Right renal pelvis (tissue), 4 donors: ENCODE data around the gene ATOX1. TPM values are rescaled to one million over a fixed set of nuclear protein-coding genes. Genes with fewer than 3 reads are reported as not detected.
A peak's percentile ranks its signal among the peaks of the same experiment; 100 is the strongest.
"Not testable (repeated sequence)": the region's sequence is repeated elsewhere in the genome, so short reads cannot be mapped to it uniquely, and the experiment has no call there.

Experiments used
- DNase-seq, 4 donors: peaks; one replicate each; pipeline ENCODE4 v3.0.0-alpha.2; 2013; ENCODE audit warnings: low read depth in 4 of 4, low spot score in 3 of 4, missing footprints in 1 of 4
- polyA plus RNA-seq, 4 donors: library from polyadenylated mRNA; unstranded; fragments of 120-200 nt; gene quantifications; one replicate each; pipeline ENCODE4 v1.2.1, GENCODE V29; 2013; ENCODE audit not compliant: insufficient read length in 4 of 4

ATOX1 gene
- 100 to 1,000 TPM; 107 to 133 (median 111) TPM for polyA plus RNA-seq

GRCh38 chr5:151758430-151759241 is at the start of gene ATOX1:
Gene ATOX1, minus strand, starts transcription at chr5:151758631. Its CDS starts 80 bp downstream, at chr5:151758551.
- peak; percentile 82 to 87 (median 84) for DNase-seq

DNA sequence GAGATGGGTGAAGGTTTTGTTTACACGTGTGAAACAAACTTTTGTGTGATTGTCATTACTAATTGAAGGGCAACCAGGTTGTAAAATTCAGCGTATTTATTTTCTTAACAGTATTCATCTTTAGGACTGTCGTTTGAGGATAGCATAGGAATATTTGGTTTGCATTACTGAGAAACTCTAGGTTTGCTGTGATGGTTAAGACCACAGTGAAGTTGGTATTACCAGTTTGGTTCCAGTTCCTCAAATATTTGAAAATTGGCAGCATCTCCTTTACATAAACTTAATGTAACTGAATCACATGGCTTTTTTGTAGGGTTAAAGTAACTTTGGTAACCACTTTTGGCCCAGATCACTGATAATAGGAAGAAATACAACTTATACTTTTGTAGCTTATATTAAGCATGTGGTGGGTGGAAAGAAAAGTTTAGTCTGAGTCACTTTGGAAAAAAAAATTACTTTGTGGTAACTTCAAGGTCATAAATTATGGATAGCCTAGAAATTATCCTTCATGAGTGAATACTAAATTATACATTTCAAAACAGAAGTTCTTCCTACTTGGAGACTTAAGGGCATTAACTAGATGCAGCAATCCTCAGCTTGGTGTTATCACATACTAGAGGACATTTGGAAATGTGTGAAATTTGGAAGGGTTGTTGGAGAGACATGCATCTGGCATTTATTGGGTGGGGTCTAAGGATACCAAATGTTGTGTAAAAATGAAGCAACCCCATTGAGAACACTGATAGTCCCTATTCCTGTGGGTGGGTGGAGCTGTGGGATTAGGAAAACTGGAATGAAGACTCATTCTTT is 47.2 kb upstream of the ATOX1 start:
- no peak for DNase-seq

DNA sequence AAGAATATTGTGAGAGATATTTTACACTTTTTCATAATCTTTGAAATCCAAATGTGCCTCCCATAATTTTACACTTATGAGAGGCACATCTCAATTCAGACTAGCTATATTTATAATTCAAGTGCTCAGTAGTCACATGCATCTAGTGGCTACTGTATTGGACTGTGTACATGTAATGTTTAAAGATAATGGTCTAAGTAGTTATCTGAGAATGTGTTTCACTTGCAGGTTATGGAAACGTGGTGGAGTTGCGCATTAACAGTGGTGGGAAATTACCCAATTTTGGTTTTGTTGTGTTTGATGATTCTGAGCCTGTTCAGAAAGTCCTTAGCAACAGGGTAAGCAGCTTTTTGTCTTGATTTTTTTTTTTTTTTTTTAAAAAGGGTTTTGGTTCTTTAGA is 42.1 kb upstream of the ATOX1 start:
- DNase-seq = no peak

GRCh38 chr5:151799407-151799806 is 41.0 kb upstream of the ATOX1 start:
- no peak for DNase-seq

DNA sequence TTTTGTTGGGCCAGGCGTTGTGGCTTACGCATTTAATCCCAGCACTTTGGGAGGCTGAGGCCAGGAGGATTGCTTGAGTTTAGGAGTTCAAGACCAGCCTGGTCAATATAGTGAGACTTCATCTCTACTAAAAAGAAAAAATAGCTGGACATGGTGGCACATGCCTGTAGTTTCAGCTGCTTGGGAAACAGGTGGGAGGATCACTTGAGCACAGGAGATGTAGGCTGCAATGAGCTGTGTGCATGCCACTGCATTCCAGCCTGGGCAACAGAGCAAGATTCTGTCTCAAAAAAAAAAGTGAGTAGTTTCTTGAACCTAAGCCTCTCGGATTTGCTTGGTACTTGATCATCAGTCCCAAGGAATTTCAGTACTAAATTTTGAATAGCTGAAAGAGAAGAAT is 40.2 kb upstream of the ATOX1 start:
- DNase-seq = no peak

GRCh38 chr5:151795426-151795825 is 37.0 kb upstream of the ATOX1 start:
- DNase-seq = no peak

DNA sequence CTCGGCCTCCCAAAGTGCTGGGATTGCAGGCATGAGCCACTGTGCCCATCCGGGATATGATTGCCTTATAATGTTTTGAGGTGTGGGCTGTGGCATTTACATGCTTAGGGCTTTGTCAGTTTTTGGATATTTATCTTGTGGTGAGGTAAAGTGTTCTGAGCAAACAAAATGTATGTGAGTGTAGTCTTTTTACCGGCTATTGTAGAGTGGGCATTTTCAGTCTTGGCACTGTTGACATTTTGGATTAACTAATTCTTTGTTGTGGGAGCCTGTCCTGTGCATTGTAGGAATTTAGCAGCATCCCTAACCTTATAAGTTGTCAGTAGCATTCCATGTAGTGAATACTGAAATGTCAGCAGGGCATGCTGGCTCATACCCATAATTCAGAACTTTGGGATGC is 34.9 kb upstream of the ATOX1 start:
- no peak for DNase-seq

DNA sequence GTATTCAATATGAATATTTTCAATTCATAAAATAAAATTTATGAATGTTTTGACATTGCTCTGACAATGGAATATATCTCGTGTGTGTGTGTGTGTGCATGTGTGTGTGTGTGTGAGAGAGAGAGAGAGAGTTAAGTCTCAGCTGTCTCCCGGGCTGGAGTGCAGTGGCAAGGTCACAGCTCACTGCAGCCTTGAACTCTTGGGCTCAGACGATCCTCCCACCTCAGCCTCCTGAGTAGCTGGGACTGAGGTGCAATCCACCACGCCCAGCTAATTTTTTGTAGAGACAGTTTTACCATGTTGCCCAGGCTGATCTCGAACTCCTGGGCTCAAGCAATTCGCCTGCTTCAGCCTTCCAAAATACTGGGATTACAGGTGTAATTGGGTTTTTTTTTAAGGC is 29.4 kb upstream of the ATOX1 start:
- DNase-seq = no peak

DNA sequence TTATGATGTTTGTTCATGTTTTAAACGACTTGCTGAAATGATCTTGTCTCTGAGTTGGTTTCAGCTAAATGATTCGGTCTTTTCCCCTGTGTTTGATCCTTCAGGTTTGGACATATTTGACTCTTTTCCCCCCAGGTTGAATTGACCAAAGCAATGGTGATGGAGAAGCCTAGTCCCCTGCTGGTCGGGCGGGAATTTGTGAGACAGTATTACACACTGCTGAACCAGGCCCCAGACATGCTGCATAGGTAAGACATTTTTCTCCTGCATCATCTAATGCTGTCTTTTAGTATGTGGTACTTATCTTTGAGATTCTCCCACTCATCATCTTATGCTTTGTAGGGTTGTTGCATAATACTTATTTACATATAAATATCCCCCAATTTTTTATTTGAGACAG is 28.0 kb upstream of the ATOX1 start:
- no peak for DNase-seq

DNA sequence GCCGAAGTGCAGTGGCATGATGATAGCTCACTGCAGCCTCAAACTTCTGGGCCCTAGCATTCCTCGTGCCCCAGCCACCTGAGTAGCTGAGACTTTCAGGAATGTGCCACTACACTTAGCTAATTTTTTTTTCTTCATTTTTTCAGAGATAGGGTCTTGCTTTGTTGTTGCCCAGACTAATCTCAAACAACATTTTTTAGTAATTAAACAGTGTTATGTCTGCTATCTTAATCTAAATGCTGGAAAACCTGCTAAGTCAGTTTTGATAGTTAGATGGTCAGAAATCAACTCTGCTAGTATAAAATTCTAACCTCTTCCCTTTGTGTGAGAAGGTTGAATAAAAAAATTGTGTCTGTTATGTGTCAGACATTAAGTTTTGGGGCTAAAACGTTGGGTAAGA is 25.7 kb upstream of the ATOX1 start:
- DNase-seq = no peak

- DNase-seq = not testable (repeated sequence)
These were observed 25.2 kb upstream of the ATOX1 start for GRCh38 chr5:151783664-151784063.

GRCh38 chr5:151781201-151781600 is 22.8 kb upstream of the ATOX1 start:
- no peak for DNase-seq

GRCh38 chr5:151780348-151780747 is 21.9 kb upstream of the ATOX1 start:
- no peak for DNase-seq

- no peak for DNase-seq
These were observed 21.2 kb upstream of the ATOX1 start for GRCh38 chr5:151779531-151780125.

DNA sequence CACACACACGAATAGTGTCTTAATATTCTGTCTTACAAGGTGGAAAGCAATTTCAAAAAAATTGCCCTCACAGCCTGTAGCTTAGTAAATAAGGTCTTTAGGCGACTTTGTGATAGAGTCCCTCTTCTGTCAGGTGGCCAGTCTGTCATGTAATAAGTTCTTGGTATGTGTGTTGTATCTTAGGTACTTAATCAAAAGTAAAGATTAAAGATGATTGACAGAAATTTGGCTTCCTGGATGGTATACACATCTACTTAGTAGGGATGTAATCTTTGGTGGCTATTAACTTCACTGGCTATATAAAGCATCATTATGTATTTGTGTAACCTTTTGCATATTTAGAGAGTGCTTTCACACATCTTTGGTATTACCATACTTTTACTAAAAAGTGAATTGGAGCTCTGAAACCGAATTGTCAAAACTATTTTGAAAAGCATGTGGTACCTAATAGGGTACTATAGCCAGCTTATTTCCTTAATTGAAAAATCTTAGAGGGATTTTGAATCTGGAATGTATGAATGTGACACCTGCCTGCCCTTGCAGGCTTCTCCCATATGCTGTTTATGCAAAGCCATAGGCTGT is 16.7 kb upstream of the ATOX1 start:
- DNase-seq = no peak

- DNase-seq = no peak
These were observed 15.5 kb upstream of the ATOX1 start for GRCh38 chr5:151773951-151774350.

- no peak for DNase-seq
These were observed 14.6 kb upstream of the ATOX1 start for GRCh38 chr5:151772846-151773561.

GRCh38 chr5:151772029-151772845 is 13.8 kb upstream of the ATOX1 start:
- peak in 1 of 4 donors; percentile 51 for DNase-seq

- peak; percentile 99 to 100 (median 100) for DNase-seq
These were observed 13.0 kb upstream of the ATOX1 start, which contains the start of gene G3BP1 for GRCh38 chr5:151771259-151772028. Gene G3BP1, plus strand, starts transcription at chr5:151771954. Its CDS starts 14,667 bp downstream, at chr5:151786621.
